Measurements from ENCODE around the gene UBE2QL1.

GRCh38 chr5:6461793-6462650, 13.4 kb downstream of the UBE2QL1 start:
- no peak for TF ChIP-seq CTCF (IDR thresholded peaks at IDR 0.05)
- TF ChIP-seq POLR2A (IDR thresholded peaks at IDR 0.05) = no peak
- TF ChIP-seq POLR2AphosphoS5 (IDR thresholded peaks at IDR 0.05) = no peak
